Measurements from ENCODE around the gene NLRP10. TPM values are rescaled to one million over a fixed set of nuclear protein-coding genes. Genes with fewer than 3 reads are reported as not detected.

Gene NLRP10, protein sequence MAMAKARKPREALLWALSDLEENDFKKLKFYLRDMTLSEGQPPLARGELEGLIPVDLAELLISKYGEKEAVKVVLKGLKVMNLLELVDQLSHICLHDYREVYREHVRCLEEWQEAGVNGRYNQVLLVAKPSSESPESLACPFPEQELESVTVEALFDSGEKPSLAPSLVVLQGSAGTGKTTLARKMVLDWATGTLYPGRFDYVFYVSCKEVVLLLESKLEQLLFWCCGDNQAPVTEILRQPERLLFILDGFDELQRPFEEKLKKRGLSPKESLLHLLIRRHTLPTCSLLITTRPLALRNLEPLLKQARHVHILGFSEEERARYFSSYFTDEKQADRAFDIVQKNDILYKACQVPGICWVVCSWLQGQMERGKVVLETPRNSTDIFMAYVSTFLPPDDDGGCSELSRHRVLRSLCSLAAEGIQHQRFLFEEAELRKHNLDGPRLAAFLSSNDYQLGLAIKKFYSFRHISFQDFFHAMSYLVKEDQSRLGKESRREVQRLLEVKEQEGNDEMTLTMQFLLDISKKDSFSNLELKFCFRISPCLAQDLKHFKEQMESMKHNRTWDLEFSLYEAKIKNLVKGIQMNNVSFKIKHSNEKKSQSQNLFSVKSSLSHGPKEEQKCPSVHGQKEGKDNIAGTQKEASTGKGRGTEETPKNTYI
- total RNA-seq = not detected

DNA sequence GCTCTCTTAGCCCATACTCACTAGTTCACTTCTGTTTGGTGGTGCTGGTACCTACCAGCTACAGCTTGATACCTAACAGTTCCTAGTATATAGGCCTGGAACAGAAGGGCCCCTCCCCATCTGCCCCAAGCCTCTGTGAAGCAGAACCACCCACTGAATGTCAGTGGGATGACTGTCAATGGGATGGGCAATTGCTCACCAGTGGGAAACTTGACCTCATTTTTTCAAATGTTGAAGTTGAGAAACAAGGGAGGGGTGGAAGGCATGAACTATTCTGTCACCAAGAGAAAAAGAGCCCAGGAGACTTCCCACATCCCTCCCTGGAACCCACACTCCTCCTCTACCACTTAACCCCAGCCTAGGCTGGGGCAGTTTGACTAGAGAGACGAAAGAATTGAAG lies at the start of gene NLRP10:
Gene NLRP10 (minus strand): TSS at position 62 of the 400 bp plus-strand sequence. CDS start 1,952 bp downstream, outside the sequence.

DNA sequence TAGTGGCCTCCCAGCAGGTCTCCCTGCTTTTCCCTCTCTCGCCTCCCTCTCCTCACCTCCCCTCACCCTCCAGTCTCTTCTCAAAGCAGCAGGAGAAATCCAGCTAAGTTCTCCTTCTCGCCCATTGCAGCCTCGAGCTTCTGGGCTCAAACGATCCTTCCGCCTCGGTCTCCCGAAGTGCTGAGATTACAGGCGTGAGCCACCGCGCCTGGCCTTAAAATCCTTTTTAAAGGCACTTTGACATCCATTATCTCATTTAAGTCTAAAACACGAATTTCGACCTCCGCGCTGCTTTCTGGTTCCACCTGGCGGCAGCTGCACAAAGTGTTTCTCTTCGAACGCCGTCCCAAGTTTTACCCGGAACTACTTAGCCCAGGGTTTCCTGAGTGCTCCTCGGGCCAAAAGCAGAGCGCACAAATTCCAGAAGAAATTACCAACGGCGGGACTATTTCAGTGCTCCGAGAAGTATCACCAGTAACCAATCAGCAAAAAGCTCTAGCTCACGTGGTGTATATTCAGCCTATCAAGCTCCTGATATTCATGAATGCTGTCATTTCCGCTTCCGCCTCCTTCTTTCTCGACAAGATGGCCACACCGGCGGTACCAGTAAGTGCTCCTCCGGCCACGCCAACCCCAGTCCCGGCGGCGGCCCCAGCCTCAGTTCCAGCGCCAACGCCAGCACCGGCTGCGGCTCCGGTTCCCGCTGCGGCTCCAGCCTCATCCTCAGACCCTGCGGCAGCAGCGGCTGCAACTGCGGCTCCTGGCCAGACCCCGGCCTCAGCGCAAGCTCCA lies 21.7 kb upstream of the NLRP10 start, which contains the start of gene EIF3F:
Gene EIF3F (plus strand): TSS at position 570 of the 792 bp plus-strand sequence. CDS start 16 bp downstream, at position 586.

DNA sequence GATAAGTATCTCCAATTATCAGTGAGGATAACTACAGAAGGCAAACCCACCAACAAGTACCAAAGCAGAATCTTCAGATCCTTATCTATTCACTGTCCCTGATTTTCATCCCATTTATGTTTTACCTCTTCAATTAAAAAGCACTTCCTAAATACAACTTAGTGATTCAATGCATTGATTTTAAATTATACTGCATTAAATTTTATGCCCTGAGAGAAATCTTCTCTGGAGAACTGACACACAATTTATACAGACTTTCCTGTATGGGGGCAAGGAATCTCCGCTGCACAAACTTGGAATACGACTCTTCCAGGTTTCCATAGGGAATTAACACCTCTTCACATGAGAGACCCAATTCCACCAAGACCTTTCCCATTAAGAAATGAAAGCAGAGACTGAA lies 23.6 kb downstream of the NLRP10 start, which contains the start of gene OR10A3:
Gene OR10A3 (minus strand): TSS at position 101 of the 400 bp plus-strand sequence. CDS start 2,188 bp downstream, outside the sequence.

DNA sequence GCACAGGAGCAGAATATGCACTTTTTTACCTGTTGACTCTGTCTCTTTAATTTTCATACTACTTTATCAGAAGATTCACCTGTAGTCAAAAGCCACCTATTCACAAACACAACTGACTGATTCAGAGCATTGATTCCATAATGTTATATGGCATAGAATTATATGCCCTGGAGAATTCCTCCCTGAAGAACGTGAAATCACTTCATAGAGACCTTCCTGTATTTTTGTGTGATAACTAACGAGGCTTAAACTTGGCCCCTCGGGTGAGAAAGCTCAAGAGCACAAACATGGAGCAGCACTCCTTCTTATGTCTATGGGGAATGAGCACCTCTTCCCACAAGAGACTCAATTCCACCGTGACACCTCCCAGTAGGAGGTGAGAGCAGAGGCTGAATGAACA lies 34.1 kb downstream of the NLRP10 start, which contains the start of gene OR10A6:
Gene OR10A6 (minus strand): TSS at position 101 of the 400 bp plus-strand sequence. CDS start 2,606 bp downstream, outside the sequence.

Small RNA genes within 50 kb of the gene (small RNA-seq; reads per million reads assigned to genes)
- 0 reads per million in 2 donors for gene COX6CP5

Other genes with a start within 250 kb of the NLRP10 start
- gene OR5P2, start 168.5 kb downstream of the NLRP10 start, total RNA-seq = not detected
- gene OR5P3, start 134.6 kb downstream of the NLRP10 start, total RNA-seq = not detected
- gene OR10A6, start 34.2 kb downstream of the NLRP10 start, total RNA-seq = not detected
- not detected for gene OR10A3, start 23.7 kb downstream of the NLRP10 start, total RNA-seq
- gene EIF3F, start 21.9 kb upstream of the NLRP10 start, total RNA-seq = 100 to 1,000 TPM in 1 of 2 donors, 10 to 100 TPM in 1; 97.0 to 143 TPM
- 10 to 100 TPM in 1 of 2 donors, 1 to 10 TPM in 1; 7.7 to 11.0 TPM for gene TUB, start 115.8 kb upstream of the NLRP10 start, total RNA-seq
- gene RIC3, start 203.6 kb upstream of the NLRP10 start, total RNA-seq = under 1 TPM in 1 of 2 donors, not detected in 1; under 0.01 TPM

All from melanocyte of skin (primary cell).